Mesothelial cell of epicardium (in vitro differentiated cells): ENCODE data around the gene PCCA. TPM values are rescaled to one million over a fixed set of nuclear protein-coding genes. Genes with fewer than 3 reads are reported as not detected.

Experiments used
- DNase-seq, 2 experiments: peaks; one replicate each; pipeline ENCODE4 v3.0.0; 2021; ENCODE audit warnings: low spot score in 2 of 2; ENCODE audit not compliant: unreplicated experiment in 2 of 2
- H3K27ac Mint-ChIP-seq: 2 replicates; pipeline ENCODE4 v1.8.0; 2021; ENCODE audit warnings: mixed read lengths
- H3K27me3 Mint-ChIP-seq: 2 replicates; pipeline ENCODE4 v1.8.0; 2021; ENCODE audit warnings: low read depth, mixed read lengths
- H3K36me3 Mint-ChIP-seq: 2 replicates; pipeline ENCODE4 v1.8.0; 2021; ENCODE audit warnings: mixed read lengths
- H3K4me1 Mint-ChIP-seq: 2 replicates; pipeline ENCODE4 v1.8.0; 2021; ENCODE audit warnings: mixed read lengths
- H3K4me3 Mint-ChIP-seq: 2 replicates; pipeline ENCODE4 v1.8.0; 2021; ENCODE audit warnings: mild to moderate bottlenecking, moderate library complexity, mixed read lengths
- H3K9me3 Mint-ChIP-seq: 2 replicates; pipeline ENCODE4 v1.8.0; 2021; ENCODE audit warnings: mixed read lengths
- total RNA-seq: library from RNA; stranded (reverse); gene quantifications from 3 replicates; pipeline ENCODE4 v1.2.1, GENCODE V29; 2021
- TF ChIP-seq, protein P1 (sequence below): fragments of 200-600 bp; sonication (generic); IDR thresholded peaks from one replicate; pipeline ENCODE4 v1.5.0; 2021; ENCODE audit warnings: antibody characterized with exemption; ENCODE audit not compliant: unreplicated experiment

The PCCA gene
- total RNA-seq, 1 donor from 2014 or later = 41.6 TPM

DNA sequence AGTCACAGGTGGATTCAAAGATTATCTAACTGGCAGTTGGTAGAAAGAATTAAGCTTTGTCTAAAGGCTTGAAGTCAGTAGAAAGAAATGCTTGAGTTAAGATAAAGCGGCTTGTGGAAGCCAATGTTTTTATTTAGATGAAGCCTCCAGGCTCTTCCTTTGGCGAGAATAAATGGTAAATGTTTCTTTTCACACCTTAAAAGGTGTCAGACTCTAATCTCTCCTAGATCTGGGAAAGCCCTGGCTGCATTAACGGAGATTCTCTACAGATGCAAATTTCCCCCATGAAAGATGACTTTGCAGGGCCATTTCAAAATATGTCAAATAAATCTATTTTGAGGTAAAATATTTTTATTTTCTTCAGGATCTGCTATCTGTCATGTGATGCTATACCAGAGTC lies 37.8 kb upstream of the PCCA start:
- H3K4me1 Mint-ChIP-seq = no peaks in the 10 kb centered on the region
- no peaks in the 10 kb centered on the region for H3K27me3 Mint-ChIP-seq
- TF ChIP-seq, protein P1, sequence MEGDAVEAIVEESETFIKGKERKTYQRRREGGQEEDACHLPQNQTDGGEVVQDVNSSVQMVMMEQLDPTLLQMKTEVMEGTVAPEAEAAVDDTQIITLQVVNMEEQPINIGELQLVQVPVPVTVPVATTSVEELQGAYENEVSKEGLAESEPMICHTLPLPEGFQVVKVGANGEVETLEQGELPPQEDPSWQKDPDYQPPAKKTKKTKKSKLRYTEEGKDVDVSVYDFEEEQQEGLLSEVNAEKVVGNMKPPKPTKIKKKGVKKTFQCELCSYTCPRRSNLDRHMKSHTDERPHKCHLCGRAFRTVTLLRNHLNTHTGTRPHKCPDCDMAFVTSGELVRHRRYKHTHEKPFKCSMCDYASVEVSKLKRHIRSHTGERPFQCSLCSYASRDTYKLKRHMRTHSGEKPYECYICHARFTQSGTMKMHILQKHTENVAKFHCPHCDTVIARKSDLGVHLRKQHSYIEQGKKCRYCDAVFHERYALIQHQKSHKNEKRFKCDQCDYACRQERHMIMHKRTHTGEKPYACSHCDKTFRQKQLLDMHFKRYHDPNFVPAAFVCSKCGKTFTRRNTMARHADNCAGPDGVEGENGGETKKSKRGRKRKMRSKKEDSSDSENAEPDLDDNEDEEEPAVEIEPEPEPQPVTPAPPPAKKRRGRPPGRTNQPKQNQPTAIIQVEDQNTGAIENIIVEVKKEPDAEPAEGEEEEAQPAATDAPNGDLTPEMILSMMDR = no peak
- H3K9me3 Mint-ChIP-seq = no peaks in the 10 kb centered on the region
- no peaks in the 10 kb centered on the region for H3K36me3 Mint-ChIP-seq
- no peak overlapping the region for H3K4me3 Mint-ChIP-seq
- no peak overlapping the region for H3K27ac Mint-ChIP-seq
- no peak for DNase-seq

DNA sequence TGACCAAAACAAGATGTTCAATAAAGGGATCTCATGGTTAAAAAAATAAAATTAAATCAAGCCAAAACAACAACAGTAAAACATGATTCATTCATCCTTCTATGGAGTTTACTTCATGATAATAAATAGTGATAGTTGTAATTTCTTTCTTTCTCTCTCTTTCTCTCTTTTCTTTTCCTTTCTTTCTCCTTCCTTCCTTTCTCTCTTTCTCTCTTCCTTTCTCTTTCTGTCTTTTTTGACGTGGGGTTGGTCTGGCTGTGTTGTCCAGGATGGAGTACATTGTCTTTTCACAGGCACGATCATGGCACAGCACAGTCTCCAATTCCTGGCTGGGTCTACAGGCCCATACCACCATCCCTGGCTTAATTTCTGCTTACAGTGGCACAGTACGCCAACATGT lies 29.1 kb upstream of the PCCA start:
- Mint-ChIP-seq H3K4me1 (no peaks in the 10 kb centered on the region), H3K27me3 (no peaks in the 10 kb centered on the region)

GRCh38 chr13:100063333-100063732 lies 25.6 kb upstream of the PCCA start:
- no peaks in the 10 kb centered on the region for H3K27me3 Mint-ChIP-seq
- H3K27ac Mint-ChIP-seq = no peak overlapping the region
- no peaks in the 10 kb centered on the region for H3K4me1 Mint-ChIP-seq
- H3K9me3 Mint-ChIP-seq = peaks cover 24% of the 10 kb centered on the region
- TF ChIP-seq, protein P1 = no peak
- H3K4me3 Mint-ChIP-seq = no peak overlapping the region
- peaks cover 5% of the 10 kb centered on the region for H3K36me3 Mint-ChIP-seq
- DNase-seq = no peak

More for the DNA sequence above, 29.1 kb upstream of the PCCA start:
- DNase-seq = no peak
- Mint-ChIP-seq H3K36me3 (peaks cover 5% of the 10 kb centered on the region), H3K27ac (no peak overlapping the region), H3K4me3 (no peak overlapping the region), H3K9me3 (peaks cover 29% of the 10 kb centered on the region)
- TF ChIP-seq, protein P1 = no peak

- DNase-seq = no peak
- no peak overlapping the region for H3K4me3 Mint-ChIP-seq
- no peaks in the 10 kb centered on the region for H3K4me1 Mint-ChIP-seq
- no peak overlapping the region for H3K27ac Mint-ChIP-seq
- H3K9me3 Mint-ChIP-seq = peaks cover 21% of the 10 kb centered on the region
- TF ChIP-seq, protein P1 = no peak
- peaks cover 3% of the 10 kb centered on the region for H3K36me3 Mint-ChIP-seq
- no peaks in the 10 kb centered on the region for H3K27me3 Mint-ChIP-seq
Observed at GRCh38 chr13:100063906-100064305, 25.0 kb upstream of the PCCA start.

DNA sequence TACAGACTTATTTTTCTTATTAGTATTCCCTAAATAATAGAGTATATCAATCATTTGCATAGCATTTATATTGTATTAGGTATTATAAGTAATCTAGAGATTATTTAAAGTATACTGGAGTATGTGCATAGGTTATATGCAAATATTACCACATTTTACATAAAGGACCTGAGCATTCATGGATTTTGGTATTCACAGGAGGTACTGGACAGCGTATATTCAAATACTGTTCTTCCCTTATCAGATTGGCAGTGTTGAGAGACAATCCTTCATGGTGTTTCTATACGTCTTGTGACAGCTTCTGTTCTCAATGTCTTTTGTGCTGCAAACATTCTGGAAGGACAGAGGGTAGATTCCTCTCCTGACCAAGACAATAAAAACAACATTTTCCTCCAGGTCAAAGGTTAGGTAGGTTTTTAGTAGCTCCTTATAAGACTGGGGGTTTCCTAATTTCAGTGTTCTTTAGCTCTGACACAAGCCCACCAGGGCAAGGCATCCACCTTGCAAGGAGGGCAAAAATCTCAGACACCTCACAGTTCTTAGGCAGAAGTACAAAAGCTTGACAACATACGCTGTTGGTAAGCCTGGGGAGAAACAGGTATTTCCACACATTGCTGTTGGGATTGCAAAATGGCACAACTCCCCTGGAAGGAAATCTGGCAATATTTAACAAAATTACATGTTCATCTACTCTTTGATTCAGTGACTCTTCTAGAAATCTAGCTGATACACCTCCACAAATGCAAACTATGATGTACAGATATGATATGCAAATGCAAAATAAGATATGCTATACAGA lies 20.6 kb upstream of the PCCA start:
- TF ChIP-seq, protein P1 = no peak
- DNase-seq = no peak
- Mint-ChIP-seq H3K36me3 (no peaks in the 10 kb centered on the region), H3K27ac (no peak overlapping the region), H3K9me3 (no peaks in the 10 kb centered on the region), H3K4me1 (no peaks in the 10 kb centered on the region), H3K4me3 (no peak overlapping the region), H3K27me3 (no peaks in the 10 kb centered on the region)
